HEK293 (cell line): ENCODE data around the gene MIEF2.

ENCODE experiments used
- GLIS1 ChIP-seq: fragments of 450-650 bp; formaldehyde crosslinking; IDR thresholded peaks from 2 replicates; pipeline ENCODE4 v1.5.1; 2016; ENCODE audit warnings: missing biosample characterization, missing genetic modification characterization
- MZF1 ChIP-seq: fragments of 450-650 bp; formaldehyde crosslinking; IDR thresholded peaks from 2 replicates; pipeline ENCODE4 v1.5.1; 2017; ENCODE audit warnings: missing biosample characterization, missing genetic modification characterization, borderline replicate concordance
- REPIN1 ChIP-seq: fragments of 450-650 bp; formaldehyde crosslinking; IDR thresholded peaks from 2 replicates; pipeline ENCODE4 v1.5.1; 2017; ENCODE audit warnings: missing biosample characterization, missing genetic modification characterization, low read depth
- SCRT1 ChIP-seq: fragments of 450-650 bp; formaldehyde crosslinking; IDR thresholded peaks from 2 replicates; pipeline ENCODE4 v1.5.1; 2016; ENCODE audit warnings: missing biosample characterization, missing genetic modification characterization, borderline replicate concordance
- SP2 ChIP-seq: fragments of 450-650 bp; formaldehyde crosslinking; IDR thresholded peaks from 2 replicates; pipeline ENCODE4 v1.5.1; 2016; ENCODE audit warnings: missing biosample characterization, missing genetic modification characterization
- ZBTB1 ChIP-seq: fragments of 450-650 bp; formaldehyde crosslinking; IDR thresholded peaks from 2 replicates; pipeline ENCODE4 v1.5.1; 2016; ENCODE audit warnings: missing biosample characterization, missing genetic modification characterization
- ZNF10 ChIP-seq: fragments of 450-650 bp; formaldehyde crosslinking; IDR thresholded peaks from 2 replicates; pipeline ENCODE4 v1.5.1; 2017; ENCODE audit warnings: missing biosample characterization, missing genetic modification characterization
- ZNF121 ChIP-seq: fragments of 450-650 bp; formaldehyde crosslinking; IDR thresholded peaks from 2 replicates; pipeline ENCODE4 v1.5.1; 2016; ENCODE audit warnings: missing biosample characterization, missing genetic modification characterization
- ZNF23 ChIP-seq: fragments of 450-650 bp; formaldehyde crosslinking; IDR thresholded peaks from 2 replicates; pipeline ENCODE4 v1.5.1; 2016; ENCODE audit warnings: missing biosample characterization, missing genetic modification characterization, borderline replicate concordance
- ZNF274 ChIP-seq, 2 experiments: fragments of 200-500 bp in 1 of 2; fragments of 450-650 bp in 1 of 2; sonication (Bioruptor generic) in 1 of 2; formaldehyde crosslinking in 1 of 2; IDR thresholded peaks; 2 replicates each; pipeline versions ENCODE4 v1.5.1 to v1.6.1; 2014 to 2016; ENCODE audit warnings: borderline replicate concordance in 1 of 2, inconsistent platforms in 1 of 2, low read length in 1 of 2, missing biosample characterization in 1 of 2, missing genetic modification characterization in 1 of 2
- ZNF335 ChIP-seq: fragments of 450-650 bp; formaldehyde crosslinking; conservative IDR thresholded peaks from 2 replicates; pipeline ENCODE4 v1.5.1; 2016; ENCODE audit warnings: missing biosample characterization, missing genetic modification characterization
- ZNF426 ChIP-seq: fragments of 450-650 bp; formaldehyde crosslinking; IDR thresholded peaks from 2 replicates; pipeline ENCODE4 v1.5.1; 2017; ENCODE audit warnings: missing biosample characterization, missing genetic modification characterization, mild to moderate bottlenecking, inconsistent platforms, moderate library complexity
- ZNF555 ChIP-seq: fragments of 450-650 bp; formaldehyde crosslinking; conservative IDR thresholded peaks from 2 replicates; pipeline ENCODE4 v1.5.1; 2017; ENCODE audit warnings: missing biosample characterization, mild to moderate bottlenecking, missing genetic modification characterization, inconsistent platforms
- ZNF610 ChIP-seq: fragments of 450-650 bp; formaldehyde crosslinking; IDR thresholded peaks from 2 replicates; pipeline ENCODE4 v1.5.1; 2016; ENCODE audit warnings: missing biosample characterization, missing genetic modification characterization, borderline replicate concordance
- ZNF677 ChIP-seq: fragments of 450-650 bp; IDR thresholded peaks from 2 replicates; pipeline ENCODE4 v1.5.0; 2018; ENCODE audit warnings: missing biosample characterization, mild to moderate bottlenecking, missing genetic modification characterization, moderate library complexity
- ZNF777 ChIP-seq: fragments of 450-650 bp; formaldehyde crosslinking; IDR thresholded peaks from 2 replicates; pipeline ENCODE4 v1.5.1; 2017; ENCODE audit warnings: missing biosample characterization, missing genetic modification characterization, borderline replicate concordance
- ZNF837 ChIP-seq: fragments of 450-650 bp; formaldehyde crosslinking; IDR thresholded peaks from 2 replicates; pipeline ENCODE4 v1.5.1; 2016; ENCODE audit warnings: missing biosample characterization, missing genetic modification characterization
- ZNF843 ChIP-seq: fragments of 450-650 bp; formaldehyde crosslinking; IDR thresholded peaks from 2 replicates; pipeline ENCODE4 v1.5.1; 2016; ENCODE audit warnings: missing biosample characterization, missing genetic modification characterization
- ZXDB ChIP-seq: fragments of 450-650 bp; formaldehyde crosslinking; IDR thresholded peaks from 2 replicates; pipeline ENCODE4 v1.5.1; 2016; ENCODE audit warnings: missing biosample characterization, missing genetic modification characterization
- TF ChIP-seq, protein P1 (sequence below): fragments of 450-650 bp; IDR thresholded peaks from 2 replicates; pipeline ENCODE4 v1.5.1; 2018; ENCODE audit warnings: missing biosample characterization, missing genetic modification characterization
- TF ChIP-seq, protein P2 (sequence below): fragments of 450-650 bp; formaldehyde crosslinking; IDR thresholded peaks from 2 replicates; pipeline ENCODE4 v1.5.1; 2016; ENCODE audit warnings: missing biosample characterization, missing genetic modification characterization
- TF ChIP-seq, protein P3 (sequence below): fragments of 450-650 bp; formaldehyde crosslinking; IDR thresholded peaks from 2 replicates; pipeline ENCODE4 v1.5.1; 2016; ENCODE audit warnings: missing biosample characterization, missing genetic modification characterization
- TF ChIP-seq, protein P4 (sequence below): fragments of 450-650 bp; formaldehyde crosslinking; IDR thresholded peaks from 2 replicates; pipeline ENCODE4 v1.5.1; 2016; ENCODE audit warnings: missing biosample characterization, missing genetic modification characterization
- TF ChIP-seq, protein P5 (sequence below): sonication (generic); formaldehyde crosslinking; IDR thresholded peaks from 2 replicates; pipeline ENCODE4 v1.8.1; 2022; ENCODE audit warnings: mild to moderate bottlenecking, moderate library complexity, missing genetic modification reagents
- TF ChIP-seq, protein P6 (sequence below): fragments of 450-650 bp; formaldehyde crosslinking; IDR thresholded peaks from 2 replicates; pipeline ENCODE4 v1.5.1; 2016; ENCODE audit warnings: missing biosample characterization, missing genetic modification characterization
- TF ChIP-seq, protein P7 (sequence below): fragments of 450-650 bp; formaldehyde crosslinking; IDR thresholded peaks from 2 replicates; pipeline ENCODE4 v1.5.1; 2017; ENCODE audit warnings: missing biosample characterization, missing genetic modification characterization

The MIEF2 gene

DNA sequence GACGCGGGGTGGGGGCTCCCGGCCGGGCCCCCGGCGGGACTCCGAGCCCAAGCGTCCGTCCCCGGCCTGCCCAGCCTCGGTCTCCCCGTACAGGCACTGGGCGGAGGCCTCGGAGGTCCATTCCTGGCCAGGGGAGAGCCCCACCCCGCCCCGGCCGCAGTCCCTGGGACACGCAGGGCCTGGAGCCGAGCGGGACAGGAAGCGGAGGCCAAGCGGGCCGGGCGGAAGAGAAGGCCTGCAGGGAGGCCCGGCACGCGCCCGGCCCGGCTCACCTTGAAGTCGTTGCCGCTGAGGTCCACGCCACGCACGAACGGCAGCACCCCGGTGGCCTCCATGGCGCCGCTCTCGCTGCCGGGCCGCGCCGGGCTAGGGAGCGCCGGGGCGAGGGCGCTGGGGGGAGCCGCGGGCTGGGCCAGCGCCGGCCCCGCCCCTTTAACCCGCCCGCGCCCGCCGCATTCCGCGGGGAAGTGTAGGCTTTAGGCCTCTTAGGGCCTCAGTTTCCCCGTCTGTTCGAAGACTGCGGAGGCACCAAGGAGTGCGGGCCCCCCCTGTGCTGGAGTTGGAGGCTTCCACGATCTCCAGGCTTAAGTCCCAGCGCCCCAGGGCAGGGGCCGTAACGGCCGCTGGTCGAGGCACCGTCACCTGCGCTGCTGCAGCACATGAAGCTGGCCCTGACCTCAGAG is 2.0 kb upstream of the MIEF2 start, which contains the start of gene FLII (continued):
- TF ChIP-seq, protein P1, sequence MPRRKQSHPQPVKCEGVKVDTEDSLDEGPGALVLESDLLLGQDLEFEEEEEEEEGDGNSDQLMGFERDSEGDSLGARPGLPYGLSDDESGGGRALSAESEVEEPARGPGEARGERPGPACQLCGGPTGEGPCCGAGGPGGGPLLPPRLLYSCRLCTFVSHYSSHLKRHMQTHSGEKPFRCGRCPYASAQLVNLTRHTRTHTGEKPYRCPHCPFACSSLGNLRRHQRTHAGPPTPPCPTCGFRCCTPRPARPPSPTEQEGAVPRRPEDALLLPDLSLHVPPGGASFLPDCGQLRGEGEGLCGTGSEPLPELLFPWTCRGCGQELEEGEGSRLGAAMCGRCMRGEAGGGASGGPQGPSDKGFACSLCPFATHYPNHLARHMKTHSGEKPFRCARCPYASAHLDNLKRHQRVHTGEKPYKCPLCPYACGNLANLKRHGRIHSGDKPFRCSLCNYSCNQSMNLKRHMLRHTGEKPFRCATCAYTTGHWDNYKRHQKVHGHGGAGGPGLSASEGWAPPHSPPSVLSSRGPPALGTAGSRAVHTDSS (tag by site-specific recombination), result no peak
- TF ChIP-seq ZNF555 (tag by site-specific recombination) (no peak), ZNF335 (tag by site-specific recombination) (peak; percentile 91), ZNF274 (IDR thresholded peaks at IDR 0.05; ENCODE audit: low read length) (no peak), ZNF274 (tag by site-specific recombination; IDR thresholded peaks at IDR 0.05; ENCODE audit: borderline replicate concordance) (no peak), ZNF610 (peak; percentile 51; the same call in 1 of the 2 replicates), ZNF121 (0 out of 2 replicates have a peak, but pooled peaks have one; percentile 44), SP2 (peak; percentile 22), ZNF677 (tag by site-specific recombination) (no peak), ZNF426 (tag by site-specific recombination) (no peak), SCRT1 (tag by site-specific recombination) (no peak), ZNF777 (no peak), ZXDB (0 out of 2 replicates have a peak, but pooled peaks have one; percentile 37), ZNF23 (tag by site-specific recombination) (no peak), ZNF837 (tag by site-specific recombination) (no peak), ZBTB1 (no peak), MZF1 (tag by site-specific recombination) (no peak), ZNF10 (tag by site-specific recombination) (peak; percentile 85), ZNF843 (no peak), REPIN1 (tag by site-specific recombination) (no peak), GLIS1 (tag by site-specific recombination) (peak; percentile 28; the same call in 1 of the 2 replicates)
- TF ChIP-seq, protein P2, sequence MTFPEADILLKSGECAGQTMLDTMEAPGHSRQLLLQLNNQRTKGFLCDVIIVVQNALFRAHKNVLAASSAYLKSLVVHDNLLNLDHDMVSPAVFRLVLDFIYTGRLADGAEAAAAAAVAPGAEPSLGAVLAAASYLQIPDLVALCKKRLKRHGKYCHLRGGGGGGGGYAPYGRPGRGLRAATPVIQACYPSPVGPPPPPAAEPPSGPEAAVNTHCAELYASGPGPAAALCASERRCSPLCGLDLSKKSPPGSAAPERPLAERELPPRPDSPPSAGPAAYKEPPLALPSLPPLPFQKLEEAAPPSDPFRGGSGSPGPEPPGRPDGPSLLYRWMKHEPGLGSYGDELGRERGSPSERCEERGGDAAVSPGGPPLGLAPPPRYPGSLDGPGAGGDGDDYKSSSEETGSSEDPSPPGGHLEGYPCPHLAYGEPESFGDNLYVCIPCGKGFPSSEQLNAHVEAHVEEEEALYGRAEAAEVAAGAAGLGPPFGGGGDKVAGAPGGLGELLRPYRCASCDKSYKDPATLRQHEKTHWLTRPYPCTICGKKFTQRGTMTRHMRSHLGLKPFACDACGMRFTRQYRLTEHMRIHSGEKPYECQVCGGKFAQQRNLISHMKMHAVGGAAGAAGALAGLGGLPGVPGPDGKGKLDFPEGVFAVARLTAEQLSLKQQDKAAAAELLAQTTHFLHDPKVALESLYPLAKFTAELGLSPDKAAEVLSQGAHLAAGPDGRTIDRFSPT, result no peak
- TF ChIP-seq, protein P3, sequence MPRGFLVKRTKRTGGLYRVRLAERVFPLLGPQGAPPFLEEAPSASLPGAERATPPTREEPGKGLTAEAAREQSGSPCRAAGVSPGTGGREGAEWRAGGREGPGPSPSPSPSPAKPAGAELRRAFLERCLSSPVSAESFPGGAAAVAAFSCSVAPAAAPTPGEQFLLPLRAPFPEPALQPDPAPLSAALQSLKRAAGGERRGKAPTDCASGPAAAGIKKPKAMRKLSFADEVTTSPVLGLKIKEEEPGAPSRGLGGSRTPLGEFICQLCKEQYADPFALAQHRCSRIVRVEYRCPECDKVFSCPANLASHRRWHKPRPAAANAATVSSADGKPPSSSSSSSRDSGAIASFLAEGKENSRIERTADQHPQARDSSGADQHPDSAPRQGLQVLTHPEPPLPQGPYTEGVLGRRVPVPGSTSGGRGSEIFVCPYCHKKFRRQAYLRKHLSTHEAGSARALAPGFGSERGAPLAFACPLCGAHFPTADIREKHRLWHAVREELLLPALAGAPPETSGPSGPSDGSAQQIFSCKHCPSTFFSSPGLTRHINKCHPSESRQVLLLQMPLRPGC (tag by site-specific recombination), result 0 out of 2 replicates have a peak, but pooled peaks have one; percentile 48
- TF ChIP-seq, protein P4, sequence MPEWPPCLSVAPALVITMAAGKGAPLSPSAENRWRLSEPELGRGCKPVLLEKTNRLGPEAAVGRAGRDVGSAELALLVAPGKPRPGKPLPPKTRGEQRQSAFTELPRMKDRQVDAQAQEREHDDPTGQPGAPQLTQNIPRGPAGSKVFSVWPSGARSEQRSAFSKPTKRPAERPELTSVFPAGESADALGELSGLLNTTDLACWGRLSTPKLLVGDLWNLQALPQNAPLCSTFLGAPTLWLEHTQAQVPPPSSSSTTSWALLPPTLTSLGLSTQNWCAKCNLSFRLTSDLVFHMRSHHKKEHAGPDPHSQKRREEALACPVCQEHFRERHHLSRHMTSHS (tag by site-specific recombination), result no peak
- TF ChIP-seq, protein P5, sequence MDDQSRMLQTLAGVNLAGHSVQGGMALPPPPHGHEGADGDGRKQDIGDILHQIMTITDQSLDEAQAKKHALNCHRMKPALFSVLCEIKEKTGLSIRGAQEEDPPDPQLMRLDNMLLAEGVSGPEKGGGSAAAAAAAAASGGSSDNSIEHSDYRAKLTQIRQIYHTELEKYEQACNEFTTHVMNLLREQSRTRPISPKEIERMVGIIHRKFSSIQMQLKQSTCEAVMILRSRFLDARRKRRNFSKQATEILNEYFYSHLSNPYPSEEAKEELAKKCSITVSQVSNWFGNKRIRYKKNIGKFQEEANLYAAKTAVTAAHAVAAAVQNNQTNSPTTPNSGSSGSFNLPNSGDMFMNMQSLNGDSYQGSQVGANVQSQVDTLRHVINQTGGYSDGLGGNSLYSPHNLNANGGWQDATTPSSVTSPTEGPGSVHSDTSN (CRISPR knock-in tag), result no peak; the same call in 1 of the 2 replicates
- TF ChIP-seq, protein P6, sequence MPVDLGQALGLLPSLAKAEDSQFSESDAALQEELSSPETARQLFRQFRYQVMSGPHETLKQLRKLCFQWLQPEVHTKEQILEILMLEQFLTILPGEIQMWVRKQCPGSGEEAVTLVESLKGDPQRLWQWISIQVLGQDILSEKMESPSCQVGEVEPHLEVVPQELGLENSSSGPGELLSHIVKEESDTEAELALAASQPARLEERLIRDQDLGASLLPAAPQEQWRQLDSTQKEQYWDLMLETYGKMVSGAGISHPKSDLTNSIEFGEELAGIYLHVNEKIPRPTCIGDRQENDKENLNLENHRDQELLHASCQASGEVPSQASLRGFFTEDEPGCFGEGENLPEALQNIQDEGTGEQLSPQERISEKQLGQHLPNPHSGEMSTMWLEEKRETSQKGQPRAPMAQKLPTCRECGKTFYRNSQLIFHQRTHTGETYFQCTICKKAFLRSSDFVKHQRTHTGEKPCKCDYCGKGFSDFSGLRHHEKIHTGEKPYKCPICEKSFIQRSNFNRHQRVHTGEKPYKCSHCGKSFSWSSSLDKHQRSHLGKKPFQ (tag by site-specific recombination), result no peak
- TF ChIP-seq, protein P7, sequence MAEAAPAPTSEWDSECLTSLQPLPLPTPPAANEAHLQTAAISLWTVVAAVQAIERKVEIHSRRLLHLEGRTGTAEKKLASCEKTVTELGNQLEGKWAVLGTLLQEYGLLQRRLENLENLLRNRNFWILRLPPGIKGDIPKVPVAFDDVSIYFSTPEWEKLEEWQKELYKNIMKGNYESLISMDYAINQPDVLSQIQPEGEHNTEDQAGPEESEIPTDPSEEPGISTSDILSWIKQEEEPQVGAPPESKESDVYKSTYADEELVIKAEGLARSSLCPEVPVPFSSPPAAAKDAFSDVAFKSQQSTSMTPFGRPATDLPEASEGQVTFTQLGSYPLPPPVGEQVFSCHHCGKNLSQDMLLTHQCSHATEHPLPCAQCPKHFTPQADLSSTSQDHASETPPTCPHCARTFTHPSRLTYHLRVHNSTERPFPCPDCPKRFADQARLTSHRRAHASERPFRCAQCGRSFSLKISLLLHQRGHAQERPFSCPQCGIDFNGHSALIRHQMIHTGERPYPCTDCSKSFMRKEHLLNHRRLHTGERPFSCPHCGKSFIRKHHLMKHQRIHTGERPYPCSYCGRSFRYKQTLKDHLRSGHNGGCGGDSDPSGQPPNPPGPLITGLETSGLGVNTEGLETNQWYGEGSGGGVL (tag by site-specific recombination), result 0 out of 2 replicates have a peak, but pooled peaks have one; percentile 16
